Neutrophil (primary cell): ENCODE results near the gene TMEM138.

Experiments used
- H3K27ac ChIP-seq: fragments of 200-600 bp; sonication (generic); 2 replicates; pipeline ENCODE4 v1.5.1; 2016; ENCODE audit warnings: mild to moderate bottlenecking, moderate library complexity
- H3K27me3 ChIP-seq: fragments of 200-600 bp; sonication (generic); 2 replicates; pipeline ENCODE4 v1.6.0; 2016; ENCODE audit warnings: mild to moderate bottlenecking
- H3K36me3 ChIP-seq: fragments of 200-600 bp; sonication (generic); 2 replicates; pipeline ENCODE4 v1.5.1; 2017
- H3K4me1 ChIP-seq, 2 experiments: fragments of 200-600 bp in 1 of 2; sonication (generic) in 1 of 2; 1 replicate in 1 of 2; 2 replicates in 1 of 2; pipeline versions ENCODE4 v1.5.1 to v1.6.1; 2013 to 2016; ENCODE audit warnings: low read depth in 1 of 2, low read length in 1 of 2, mild to moderate bottlenecking in 1 of 2, moderate library complexity in 1 of 2; ENCODE audit not compliant: control insufficient read depth in 1 of 2, insufficient read depth in 1 of 2
- H3K4me3 ChIP-seq, 2 experiments: fragments of 200-600 bp in 1 of 2; sonication (generic) in 1 of 2; 1 replicate in 1 of 2; 2 replicates in 1 of 2; pipeline ENCODE4 v1.5.1; 2013 to 2016; ENCODE audit warnings: low read depth in 1 of 2, low read length in 1 of 2, mild to moderate bottlenecking in 1 of 2, moderate library complexity in 1 of 2
- H3K9me3 ChIP-seq: fragments of 200-600 bp; sonication (generic); 2 replicates; pipeline ENCODE4 v1.5.1; 2016
- TF ChIP-seq, protein P1 (sequence below): fragments of 200-600 bp; sonication (generic); IDR thresholded peaks from 2 replicates; pipeline ENCODE4 v1.5.1; 2016; ENCODE audit warnings: antibody characterized with exemption

TMEM138 gene

GRCh38 chr11:61329871-61330270 lies 32.3 kb upstream of the TMEM138 start:
- Histone ChIP-seq H3K27me3 (no peaks in the 10 kb centered on the region), H3K9me3 (no peaks in the 10 kb centered on the region), H3K36me3 (peaks cover 46% of the 10 kb centered on the region), H3K4me3 (no peak overlapping the region), H3K27ac (no peak overlapping the region), H3K4me1 (peaks cover 17 to 21% of the 10 kb centered on the region in 2 experiments)
- TF ChIP-seq, protein P1, sequence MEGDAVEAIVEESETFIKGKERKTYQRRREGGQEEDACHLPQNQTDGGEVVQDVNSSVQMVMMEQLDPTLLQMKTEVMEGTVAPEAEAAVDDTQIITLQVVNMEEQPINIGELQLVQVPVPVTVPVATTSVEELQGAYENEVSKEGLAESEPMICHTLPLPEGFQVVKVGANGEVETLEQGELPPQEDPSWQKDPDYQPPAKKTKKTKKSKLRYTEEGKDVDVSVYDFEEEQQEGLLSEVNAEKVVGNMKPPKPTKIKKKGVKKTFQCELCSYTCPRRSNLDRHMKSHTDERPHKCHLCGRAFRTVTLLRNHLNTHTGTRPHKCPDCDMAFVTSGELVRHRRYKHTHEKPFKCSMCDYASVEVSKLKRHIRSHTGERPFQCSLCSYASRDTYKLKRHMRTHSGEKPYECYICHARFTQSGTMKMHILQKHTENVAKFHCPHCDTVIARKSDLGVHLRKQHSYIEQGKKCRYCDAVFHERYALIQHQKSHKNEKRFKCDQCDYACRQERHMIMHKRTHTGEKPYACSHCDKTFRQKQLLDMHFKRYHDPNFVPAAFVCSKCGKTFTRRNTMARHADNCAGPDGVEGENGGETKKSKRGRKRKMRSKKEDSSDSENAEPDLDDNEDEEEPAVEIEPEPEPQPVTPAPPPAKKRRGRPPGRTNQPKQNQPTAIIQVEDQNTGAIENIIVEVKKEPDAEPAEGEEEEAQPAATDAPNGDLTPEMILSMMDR = no peak

DNA sequence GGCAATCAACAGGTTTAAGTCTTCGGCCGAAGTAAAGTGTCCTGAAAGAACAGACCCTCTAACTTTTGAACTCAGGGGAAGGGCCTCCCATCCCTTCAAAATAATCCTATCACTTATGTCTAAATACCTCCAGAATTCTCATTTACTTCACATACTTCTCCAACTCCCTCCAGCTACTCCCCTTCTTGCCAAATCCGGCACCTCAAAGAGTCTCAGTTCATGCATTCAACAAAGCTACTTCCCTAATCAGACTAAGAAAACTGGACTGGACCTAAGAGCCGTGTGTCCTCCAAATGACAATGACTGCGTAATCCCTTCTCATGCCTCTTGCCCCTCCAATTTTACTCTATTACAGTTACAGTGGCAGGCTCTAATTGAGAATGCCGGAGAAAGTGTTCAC lies 30.5 kb upstream of the TMEM138 start:
- no peaks in the 10 kb centered on the region for H3K9me3 ChIP-seq
- peaks cover 31% of the 10 kb centered on the region for H3K36me3 ChIP-seq
- H3K27ac ChIP-seq = peak overlapping the region; percentile 68
- peaks cover 25 to 26% of the 10 kb centered on the region in 2 experiments for H3K4me1 ChIP-seq
- TF ChIP-seq, protein P1 = no peak
- H3K4me3 ChIP-seq = peak overlapping the region; percentile 73 to 98
- H3K27me3 ChIP-seq = no peaks in the 10 kb centered on the region

GRCh38 chr11:61332281-61332796 lies 29.8 kb upstream of the TMEM138 start:
- Histone ChIP-seq H3K27ac (peak overlapping the region; percentile 68), H3K4me1 (peaks cover 25 to 26% of the 10 kb centered on the region in 2 experiments), H3K27me3 (no peaks in the 10 kb centered on the region), H3K4me3 (peak overlapping the region; percentile 73 to 98), H3K9me3 (no peaks in the 10 kb centered on the region), H3K36me3 (peaks cover 24% of the 10 kb centered on the region)
- TF ChIP-seq, protein P1 = no peak

DNA sequence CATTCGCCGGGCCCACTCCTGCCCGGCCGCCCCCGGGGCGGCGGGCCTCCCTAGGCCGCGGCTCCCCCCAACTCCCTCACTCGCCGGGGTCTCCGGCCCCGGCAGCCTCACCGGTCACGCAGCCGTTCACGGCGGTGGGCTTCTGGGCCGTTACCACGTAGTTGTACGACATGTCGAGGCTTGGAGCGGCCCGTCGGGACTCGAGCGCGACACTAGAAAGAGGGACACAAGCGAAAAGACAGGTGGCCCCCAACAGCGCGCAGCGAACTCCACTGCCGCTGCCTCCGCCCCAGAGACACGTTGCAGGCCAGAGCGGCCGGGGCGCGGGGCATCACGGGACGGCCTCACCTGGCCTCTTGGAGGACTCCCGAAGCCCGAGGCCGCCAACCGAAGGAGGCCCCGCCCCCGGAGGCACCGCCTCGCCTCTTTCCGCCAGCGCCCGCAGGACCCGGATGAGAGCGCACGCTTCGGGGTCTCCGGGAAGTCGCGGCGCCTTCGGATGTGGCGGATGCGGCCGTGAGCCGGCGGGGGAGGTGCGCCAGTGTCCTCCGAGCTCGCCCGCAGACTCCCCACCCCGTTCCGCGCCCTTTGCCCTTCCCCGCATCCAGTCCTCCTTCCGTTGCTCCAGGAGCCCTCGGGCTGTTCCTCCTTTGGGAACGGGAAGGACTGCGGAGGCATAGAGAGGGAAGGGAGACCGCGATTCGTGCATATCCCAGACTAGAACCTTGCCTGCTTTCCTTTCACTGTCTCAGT lies 29.2 kb upstream of the TMEM138 start, which contains the start of the genes DDB1 and TKFC:
Gene DDB1, minus strand, starts transcription at position 309 of the 753 bp plus-strand sequence. Its CDS starts 137 bp downstream, at position 172.
Gene TKFC, plus strand, starts transcription at position 432 of the 753 bp plus-strand sequence. CDS start 1,501 bp downstream, outside the sequence.
- Histone ChIP-seq H3K9me3 (no peaks in the 10 kb centered on the region), H3K4me1 (peaks cover 25 to 26% of the 10 kb centered on the region in 2 experiments), H3K4me3 (peak within 1 kb of the TSS; percentile 73 to 98), H3K27ac (peak within 1 kb of the TSS; percentile 68), H3K36me3 (peaks cover 20% of the 10 kb centered on the region), H3K27me3 (no peaks in the 10 kb centered on the region)
- TF ChIP-seq, protein P1 = peak; percentile 46

- TF ChIP-seq, protein P1 = no peak
- Histone ChIP-seq H3K27me3 (no peaks in the 10 kb centered on the region), H3K9me3 (no peaks in the 10 kb centered on the region), H3K4me3 (peak overlapping the region; percentile 73 to 98), H3K36me3 (peaks cover 16% of the 10 kb centered on the region), H3K4me1 (peaks cover 25 to 26% of the 10 kb centered on the region in 2 experiments), H3K27ac (peak overlapping the region; percentile 68)
Observed at GRCh38 chr11:61333550-61334433, 28.4 kb upstream of the TMEM138 start.
